A673 (cell line): Measurements from ENCODE around the gene LMBRD1. TPM values are rescaled to one million over a fixed set of nuclear protein-coding genes. Genes with fewer than 3 reads are reported as not detected.

Experiments
- BruUV-seq: library from RNA; stranded (reverse); fragments of 400-500 nt; replicated peaks from 2 replicates; lab custom pipeline; 2021; lab: Mats Ljungman, UMichigan
- CTCF ChIA-PET: fragments of 300-600 bp; sonication (Branson Sonifier 250); formaldehyde crosslinking; loops from one replicate; lab custom pipeline; 2022; ENCODE audit warnings: antibody characterized with exemption; lab: Charles Lee
- POLR2A ChIA-PET: fragments of 300-600 bp; sonication (Branson Sonifier 250); formaldehyde crosslinking; loops from one replicate; lab custom pipeline; 2022; ENCODE audit warnings: antibody characterized with exemption; ENCODE audit not compliant: low non-redundant PET; lab: Charles Lee
- DNase-seq: peaks from one replicate; pipeline ENCODE4 v3.0.0-alpha.2; 2015; ENCODE audit warnings: low spot score
- H3K27ac ChIP-seq: fragments of 200-600 bp; sonication (generic); 2 replicates; pipeline ENCODE4 v1.5.1; 2016; ENCODE audit warnings: mixed run types, low read depth, mild to moderate bottlenecking, mixed read lengths, antibody characterized with exemption, low read length; ENCODE audit not compliant: poor library complexity, severe bottlenecking
- H3K27me3 ChIP-seq: fragments of 200-600 bp; sonication (generic); replicated peaks from 2 replicates; pipeline ENCODE4 v1.6.1; 2017; ENCODE audit warnings: mixed run types, low read depth, mild to moderate bottlenecking, mixed read lengths, antibody characterized with exemption, low read length; ENCODE audit not compliant: insufficient read depth, poor library complexity
- H3K36me3 ChIP-seq: fragments of 200-600 bp; sonication (generic); 2 replicates; pipeline ENCODE4 v1.6.1; 2016; ENCODE audit warnings: mixed run types, mild to moderate bottlenecking, mixed read lengths, antibody characterized with exemption, low read length; ENCODE audit not compliant: insufficient read depth, poor library complexity, severe bottlenecking
- H3K4me1 ChIP-seq: fragments of 200-600 bp; sonication (generic); 2 replicates; pipeline ENCODE4 v1.6.1; 2017; ENCODE audit warnings: mixed run types, mild to moderate bottlenecking, mixed read lengths, antibody characterized with exemption, low read length; ENCODE audit not compliant: insufficient read depth, poor library complexity, severe bottlenecking
- H3K4me3 ChIP-seq: fragments of 200-600 bp; sonication (generic); 2 replicates; pipeline ENCODE4 v1.5.1; 2016; ENCODE audit warnings: low read depth, mixed run types, mild to moderate bottlenecking, mixed read lengths, low read length; ENCODE audit not compliant: poor library complexity, severe bottlenecking
- H3K9me3 ChIP-seq: fragments of 200-600 bp; sonication (generic); 2 replicates; pipeline ENCODE4 v1.6.1; 2016; ENCODE audit warnings: mixed run types, low read depth, mild to moderate bottlenecking, mixed read lengths, antibody characterized with exemption, low read length; ENCODE audit not compliant: poor library complexity, severe bottlenecking
- EZH2 ChIP-seq: fragments of 200-600 bp; sonication (generic); IDR thresholded peaks from 2 replicates; pipeline ENCODE4 v1.6.1; 2017; ENCODE audit warnings: borderline replicate concordance, low read depth, mild to moderate bottlenecking, mixed read lengths, antibody characterized with exemption, low read length; ENCODE audit not compliant: poor library complexity, severe bottlenecking
- intact Hi-C: fragments of 100-400 bp; cut with micrococcal nuclease; formaldehyde crosslinking; loops from one replicate; pipeline ENCODE4 v1.10.0; 2022; ENCODE audit not compliant: unreplicated experiment
- total RNA-seq: library from RNA; stranded (reverse); gene quantifications from 2 replicates; pipeline ENCODE4 v1.2.3, GENCODE V29; 2021
- TF ChIP-seq, protein P1 (sequence below): fragments of 300-800, 200-600 bp; sonication (generic); conservative IDR thresholded peaks from 2 replicates; pipeline ENCODE4 v1.5.1; 2017; ENCODE audit warnings: low read depth, mild to moderate bottlenecking, antibody characterized with exemption, low read length, moderate library complexity, mixed read lengths

The LMBRD1 gene
- total RNA-seq, 1 experiment from 2014 or later = 19.8 TPM

DNA sequence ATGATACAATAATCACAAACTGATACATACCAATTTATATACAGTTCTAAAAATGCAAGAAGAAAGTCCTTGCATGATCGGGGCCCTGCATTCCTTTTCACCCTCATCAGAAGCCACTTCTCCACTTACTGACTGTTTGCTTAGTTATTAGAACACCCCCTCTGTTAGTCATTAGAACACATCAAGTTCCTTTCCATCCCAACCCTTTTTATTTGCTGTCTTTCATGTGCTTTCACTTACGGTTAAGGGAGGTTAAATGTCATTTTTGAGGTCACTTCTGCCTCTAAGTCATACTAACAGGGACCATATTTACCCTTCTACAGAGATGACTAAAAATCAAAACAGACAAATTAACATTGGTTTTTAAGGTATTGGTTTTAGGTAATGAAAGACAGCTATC is 149.1 kb downstream of the LMBRD1 start:
- Histone ChIP-seq H3K4me1 (no peaks in the 10 kb centered on the region), H3K4me3 (no peak overlapping the region), H3K27ac (no peak overlapping the region), H3K36me3 (no peaks in the 10 kb centered on the region), H3K27me3 (no peaks in the 10 kb centered on the region), H3K9me3 (no peaks in the 10 kb centered on the region)
- TF ChIP-seq EZH2 = no peak
- no TSS peak for BruUV-seq
- ChIA-PET CTCF (no interaction called here), POLR2A (no interaction called here)
- intact Hi-C loops = no loop called here
- no peak for DNase-seq

DNA sequence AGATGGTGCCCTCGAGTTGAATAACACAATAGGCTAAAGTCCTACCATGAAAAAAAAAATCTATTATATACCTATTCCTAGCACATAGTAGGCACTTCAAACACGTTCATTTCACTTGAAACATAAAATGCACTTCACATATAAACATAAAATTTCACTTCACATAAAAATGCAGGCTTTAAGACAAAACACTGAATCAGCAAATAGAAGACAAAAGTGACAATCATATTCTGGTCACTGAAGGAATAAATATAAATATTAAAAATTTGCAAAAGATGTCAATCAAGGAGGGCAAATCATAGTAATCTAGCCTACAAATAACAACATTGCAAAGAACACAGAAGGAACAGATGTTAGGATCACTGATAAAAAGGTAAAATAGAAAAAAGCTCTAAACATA is 153.1 kb downstream of the LMBRD1 start:
- intact Hi-C loops = no loop called here
- H3K9me3 ChIP-seq = no peaks in the 10 kb centered on the region
- H3K27ac ChIP-seq = no peak overlapping the region
- no peak for DNase-seq
- no TSS peak for BruUV-seq
- H3K36me3 ChIP-seq = no peaks in the 10 kb centered on the region
- TF ChIP-seq EZH2 = no peak
- TF ChIP-seq, protein P1, sequence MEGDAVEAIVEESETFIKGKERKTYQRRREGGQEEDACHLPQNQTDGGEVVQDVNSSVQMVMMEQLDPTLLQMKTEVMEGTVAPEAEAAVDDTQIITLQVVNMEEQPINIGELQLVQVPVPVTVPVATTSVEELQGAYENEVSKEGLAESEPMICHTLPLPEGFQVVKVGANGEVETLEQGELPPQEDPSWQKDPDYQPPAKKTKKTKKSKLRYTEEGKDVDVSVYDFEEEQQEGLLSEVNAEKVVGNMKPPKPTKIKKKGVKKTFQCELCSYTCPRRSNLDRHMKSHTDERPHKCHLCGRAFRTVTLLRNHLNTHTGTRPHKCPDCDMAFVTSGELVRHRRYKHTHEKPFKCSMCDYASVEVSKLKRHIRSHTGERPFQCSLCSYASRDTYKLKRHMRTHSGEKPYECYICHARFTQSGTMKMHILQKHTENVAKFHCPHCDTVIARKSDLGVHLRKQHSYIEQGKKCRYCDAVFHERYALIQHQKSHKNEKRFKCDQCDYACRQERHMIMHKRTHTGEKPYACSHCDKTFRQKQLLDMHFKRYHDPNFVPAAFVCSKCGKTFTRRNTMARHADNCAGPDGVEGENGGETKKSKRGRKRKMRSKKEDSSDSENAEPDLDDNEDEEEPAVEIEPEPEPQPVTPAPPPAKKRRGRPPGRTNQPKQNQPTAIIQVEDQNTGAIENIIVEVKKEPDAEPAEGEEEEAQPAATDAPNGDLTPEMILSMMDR = no peak
- POLR2A ChIA-PET = no interaction called here
- no peaks in the 10 kb centered on the region for H3K27me3 ChIP-seq
- H3K4me1 ChIP-seq = no peaks in the 10 kb centered on the region
- CTCF ChIA-PET = no interaction called here
- H3K4me3 ChIP-seq = no peak overlapping the region

DNA sequence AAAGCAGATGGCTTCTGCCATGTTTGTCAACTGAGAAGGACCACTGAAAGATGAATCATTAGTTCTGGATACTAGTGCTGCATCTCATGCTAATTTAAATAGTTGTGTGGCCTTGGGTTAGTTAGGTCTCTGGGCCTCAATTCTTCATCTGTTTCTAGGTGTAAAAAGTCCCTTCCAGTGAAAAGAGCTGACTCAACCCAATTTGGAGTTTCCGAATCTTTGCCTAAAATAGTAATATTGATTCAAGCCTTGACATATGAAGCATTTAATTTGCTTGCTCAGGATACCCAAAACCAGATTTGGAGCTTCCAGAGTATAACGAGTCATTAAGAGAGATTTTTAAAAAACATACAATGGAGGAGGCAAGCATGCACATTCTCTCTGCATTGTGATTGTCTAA is 163.9 kb downstream of the LMBRD1 start:
- intact Hi-C loops = no loop called here
- no peaks in the 10 kb centered on the region for H3K27me3 ChIP-seq
- H3K4me1 ChIP-seq = no peaks in the 10 kb centered on the region
- ChIA-PET POLR2A (no interaction called here), CTCF (no interaction called here)
- no TSS peak for BruUV-seq
- no peak overlapping the region for H3K27ac ChIP-seq
- TF ChIP-seq EZH2 = no peak
- TF ChIP-seq, protein P1 = no peak
- no peak for DNase-seq
- H3K36me3 ChIP-seq = no peaks in the 10 kb centered on the region
- no peak overlapping the region for H3K4me3 ChIP-seq
- no peaks in the 10 kb centered on the region for H3K9me3 ChIP-seq

DNA sequence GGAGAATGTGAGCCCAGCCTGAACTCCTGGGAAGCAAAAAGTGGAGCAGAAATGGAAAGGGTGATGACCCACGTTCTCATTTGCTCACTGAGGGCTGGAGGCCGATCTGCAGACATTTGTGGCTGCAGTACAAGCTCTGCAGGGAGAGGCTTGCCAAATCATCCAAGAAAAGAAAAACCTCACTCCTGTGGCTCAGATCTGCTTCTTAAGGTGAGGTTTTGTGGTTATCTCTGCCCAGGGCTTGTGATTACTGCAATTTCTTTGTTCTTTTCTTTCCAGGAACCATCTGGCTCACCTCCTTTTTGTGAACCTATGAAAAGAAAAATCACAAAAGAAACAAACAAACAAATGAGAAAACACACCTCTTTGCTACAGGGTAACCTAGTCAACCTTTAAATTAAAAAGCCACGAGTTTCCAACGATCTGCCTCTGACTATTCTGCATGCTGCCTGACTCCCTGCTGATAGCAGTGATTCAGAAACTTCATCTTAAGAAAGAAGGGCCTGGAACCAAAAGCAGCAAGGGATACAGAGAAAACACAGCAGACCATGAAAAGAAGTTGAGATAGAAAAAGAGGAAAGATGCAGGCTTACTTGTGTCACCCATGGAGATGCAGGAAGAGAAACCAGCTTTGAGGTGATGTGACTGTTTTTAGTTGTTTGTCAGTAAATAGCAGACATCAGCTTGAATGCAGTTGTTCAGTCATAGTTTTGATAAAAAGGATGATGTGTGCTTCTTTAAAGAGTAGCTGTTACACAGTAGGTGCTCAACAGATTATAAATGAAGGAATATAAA is 165.1 kb downstream of the LMBRD1 start:
- no peak for DNase-seq
- Histone ChIP-seq H3K36me3 (no peaks in the 10 kb centered on the region), H3K4me1 (no peaks in the 10 kb centered on the region), H3K9me3 (no peaks in the 10 kb centered on the region), H3K4me3 (no peak overlapping the region), H3K27ac (no peak overlapping the region), H3K27me3 (no peaks in the 10 kb centered on the region)
- intact Hi-C loops = no loop called here
- POLR2A ChIA-PET = no interaction called here
- no peak for TF ChIP-seq EZH2
- TF ChIP-seq, protein P1 = no peak
- CTCF ChIA-PET = no interaction called here
- no TSS peak for BruUV-seq
